PC-3 (cell line): ENCODE measurements around the gene LINGO1.

Source experiments
- EZH2phosphoT487 ChIP-seq: fragments of 300-600 bp; sonication (generic); IDR thresholded peaks from 2 replicates; pipeline ENCODE4 v1.6.1; 2018; ENCODE audit warnings: mild to moderate bottlenecking, antibody characterized with exemption, low read length, borderline replicate concordance
- TF ChIP-seq, protein P1 (sequence below): fragments of 300-600 bp; sonication (generic); conservative IDR thresholded peaks from 2 replicates; pipeline ENCODE4 v1.5.1; 2017; ENCODE audit warnings: antibody characterized with exemption, low read depth, mild to moderate bottlenecking, low read length

DNA sequence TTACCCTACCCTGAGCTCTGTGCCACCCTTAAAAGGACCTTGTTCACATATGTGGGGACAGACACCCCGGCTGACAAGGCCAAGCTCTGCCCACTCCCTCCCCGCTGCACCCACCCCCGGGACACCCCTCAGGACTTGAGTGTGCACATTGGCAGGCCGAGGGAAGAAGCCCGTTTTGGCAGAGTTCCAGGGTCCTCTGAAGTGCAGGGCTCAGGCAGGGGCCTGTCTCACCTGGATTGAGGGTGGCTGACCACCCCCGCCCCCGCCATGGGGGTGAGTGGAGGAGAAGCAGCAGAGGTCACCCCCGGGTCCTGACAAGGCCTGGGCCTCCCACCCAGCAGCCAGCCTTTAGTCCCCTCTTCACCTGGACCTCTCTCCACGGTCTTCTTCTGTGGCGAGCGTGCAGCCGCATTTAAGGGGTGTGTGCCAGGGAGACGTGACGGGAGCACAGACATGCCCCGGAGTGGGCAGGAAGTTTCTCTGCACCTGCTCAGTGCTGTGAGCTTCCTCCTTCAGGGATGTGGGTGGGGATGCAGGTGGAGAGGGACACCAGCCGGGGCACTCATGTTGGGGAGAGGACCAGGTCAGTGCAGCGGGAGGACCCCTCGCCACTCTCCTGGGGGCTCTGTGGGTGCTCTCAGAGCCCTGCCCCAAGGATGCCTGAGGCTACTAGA lies 50.7 kb downstream of the LINGO1 start:
- TF ChIP-seq, protein P1, sequence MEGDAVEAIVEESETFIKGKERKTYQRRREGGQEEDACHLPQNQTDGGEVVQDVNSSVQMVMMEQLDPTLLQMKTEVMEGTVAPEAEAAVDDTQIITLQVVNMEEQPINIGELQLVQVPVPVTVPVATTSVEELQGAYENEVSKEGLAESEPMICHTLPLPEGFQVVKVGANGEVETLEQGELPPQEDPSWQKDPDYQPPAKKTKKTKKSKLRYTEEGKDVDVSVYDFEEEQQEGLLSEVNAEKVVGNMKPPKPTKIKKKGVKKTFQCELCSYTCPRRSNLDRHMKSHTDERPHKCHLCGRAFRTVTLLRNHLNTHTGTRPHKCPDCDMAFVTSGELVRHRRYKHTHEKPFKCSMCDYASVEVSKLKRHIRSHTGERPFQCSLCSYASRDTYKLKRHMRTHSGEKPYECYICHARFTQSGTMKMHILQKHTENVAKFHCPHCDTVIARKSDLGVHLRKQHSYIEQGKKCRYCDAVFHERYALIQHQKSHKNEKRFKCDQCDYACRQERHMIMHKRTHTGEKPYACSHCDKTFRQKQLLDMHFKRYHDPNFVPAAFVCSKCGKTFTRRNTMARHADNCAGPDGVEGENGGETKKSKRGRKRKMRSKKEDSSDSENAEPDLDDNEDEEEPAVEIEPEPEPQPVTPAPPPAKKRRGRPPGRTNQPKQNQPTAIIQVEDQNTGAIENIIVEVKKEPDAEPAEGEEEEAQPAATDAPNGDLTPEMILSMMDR, result no peak
- TF ChIP-seq EZH2phosphoT487, result no peak
